CD4-positive, alpha-beta T cell treated with Interleukin-4 for 4 hours (primary cell): Measurements from ENCODE around the gene FRMD4A.

Experiments used
- DNase-seq: peaks from one replicate; pipeline ENCODE4 v3.0.0-alpha.2; 2020

The FRMD4A gene

GRCh38 chr10:14181567-14181936, 149.2 kb downstream of the FRMD4A start:
- DNase-seq: no peak

GRCh38 chr10:14180911-14181566, 149.7 kb downstream of the FRMD4A start:
- DNase-seq: no peak

GRCh38 chr10:14179251-14179650, 151.5 kb downstream of the FRMD4A start:
- no peak for DNase-seq

GRCh38 chr10:14173706-14174594, 156.8 kb downstream of the FRMD4A start:
- DNase-seq: no peak

- peak; percentile 6 for DNase-seq
Measured at GRCh38 chr10:14173391-14173705, 157.4 kb downstream of the FRMD4A start.

- DNase-seq: no peak
Measured at GRCh38 chr10:14172336-14172950, 158.3 kb downstream of the FRMD4A start.

- no peak for DNase-seq
Measured at GRCh38 chr10:14171336-14171735, 159.4 kb downstream of the FRMD4A start.

GRCh38 chr10:14163377-14164086, 167.2 kb downstream of the FRMD4A start:
- no peak for DNase-seq

GRCh38 chr10:14162629-14163344, 167.9 kb downstream of the FRMD4A start:
- DNase-seq: no peak

GRCh38 chr10:14162061-14162460, 168.7 kb downstream of the FRMD4A start:
- no peak for DNase-seq

GRCh38 chr10:14160299-14160698, 170.4 kb downstream of the FRMD4A start:
- DNase-seq: no peak

- DNase-seq: no peak
Measured at GRCh38 chr10:14158575-14158974, 172.1 kb downstream of the FRMD4A start.

- DNase-seq: no peak
Measured at GRCh38 chr10:14156104-14156503, 174.6 kb downstream of the FRMD4A start.

- DNase-seq: no peak
Measured at GRCh38 chr10:14153570-14154055, 177.1 kb downstream of the FRMD4A start.

GRCh38 chr10:14151571-14151970, 179.2 kb downstream of the FRMD4A start:
- no peak for DNase-seq

- no peak for DNase-seq
Measured at GRCh38 chr10:14150526-14150925, 180.2 kb downstream of the FRMD4A start.

GRCh38 chr10:14146501-14146900, 184.2 kb downstream of the FRMD4A start:
- no peak for DNase-seq

- no peak for DNase-seq
Measured at GRCh38 chr10:14146025-14146424, 184.7 kb downstream of the FRMD4A start.

- DNase-seq: no peak
Measured at GRCh38 chr10:14144451-14144850, 186.3 kb downstream of the FRMD4A start.

- no peak for DNase-seq
Measured at GRCh38 chr10:14142606-14143250, 188.0 kb downstream of the FRMD4A start.

GRCh38 chr10:14141283-14141682, 189.4 kb downstream of the FRMD4A start:
- no peak for DNase-seq

- no peak for DNase-seq
Measured at GRCh38 chr10:14137391-14137790, 193.3 kb downstream of the FRMD4A start.
